H1 (cell line): ENCODE results near the gene PARD6A. TPM values are rescaled to one million over a fixed set of nuclear protein-coding genes. Genes with fewer than 3 reads are reported as not detected.

Experiments
- GTF2F1 ChIP-seq: IDR thresholded peaks from 2 replicates; pipeline ENCODE4 v1.6.1; 2012; ENCODE audit warnings: low read depth, low read length, improper control_type of control experiment, borderline replicate concordance
- polyA plus RNA-seq, 7 experiments: library from polyadenylated mRNA; depleted of rRNA in 3 of 7; stranded (reverse) in 5 of 7; unstranded in 2 of 7; fragments of >200 nt in 5 of 7; fragments of 200-250 nt in 2 of 7; gene quantifications; 1 replicate in 5 of 7; 2 replicates in 1 of 7; 4 replicates in 1 of 7; pipeline versions ENCODE4 v1.2.1 to v1.2.3, GENCODE V29; 2011 to 2013; ENCODE audit warnings: missing spikeins in 2 of 7, mixed read lengths in 2 of 7
- total RNA-seq: library from RNA; stranded (reverse); fragmentation: NEBNext Ultra II Directional; extraction: Animal tissue kit (Norgen Biotek cat#: 25700); gene quantifications from 2 replicates; pipeline ENCODE4 v1.2.1, GENCODE V29; 2021

The PARD6A gene
- total and polyA plus RNA-seq, 2 of the 8 experiments (the other 6 are each of a cell fraction or from before 2014, with no cell fraction given) = 15.1 to 21.8 TPM

DNA sequence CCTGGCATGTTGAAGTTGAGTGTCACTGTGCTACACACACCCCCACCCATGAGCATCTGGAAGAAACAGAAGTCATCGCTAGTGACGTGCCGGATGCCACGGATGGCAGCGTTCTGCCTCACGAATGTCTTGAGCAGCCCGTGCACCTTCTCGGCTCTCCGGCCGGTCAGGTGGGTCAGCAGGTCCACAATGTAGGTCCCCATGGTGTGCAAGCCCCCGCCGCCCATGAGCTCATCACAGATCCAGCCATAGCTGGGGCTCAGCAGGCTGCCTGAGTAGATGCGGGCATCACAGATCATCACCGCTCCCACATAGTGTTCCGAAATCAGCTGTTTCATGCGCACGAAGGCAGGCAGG lies 14.8 kb downstream of the PARD6A start (continued):
- TF ChIP-seq GTF2F1 = no peak
